Measurements from ENCODE around the gene DLD. TPM values are rescaled to one million over a fixed set of nuclear protein-coding genes. Genes with fewer than 3 reads are reported as not detected.

DLD gene
- total and polyA plus RNA-seq, 3 experiments from 2014 or later: 53.4 to 121 (median 121) TPM

Other genes starting within 250 kb of the DLD start
- gene SLC26A4, start 230.4 kb upstream of the DLD start, total RNA-seq: 1 to 10 TPM in 1 of 2 experiments, under 1 TPM in 1; 0.78 to 2.1 TPM
- not detected for gene SLC26A4, start 230.4 kb upstream of the DLD start, polyA plus RNA-seq
- 10 to 100 TPM; 42.7 to 49.3 TPM for gene CBLL1, start 147.0 kb upstream of the DLD start, total RNA-seq
- gene CBLL1, start 147.0 kb upstream of the DLD start, polyA plus RNA-seq: 89.7 TPM
- gene SLC26A3, start 88.0 kb upstream of the DLD start, total RNA-seq: not detected
- gene SLC26A3, start 88.0 kb upstream of the DLD start, polyA plus RNA-seq: not detected
- not detected for gene LAMB1, start 112.0 kb downstream of the DLD start, total RNA-seq
- 0.44 TPM for gene LAMB1, start 112.0 kb downstream of the DLD start, polyA plus RNA-seq
- gene LAMB4, start 239.2 kb downstream of the DLD start, total RNA-seq: not detected
- gene LAMB4, start 239.2 kb downstream of the DLD start, polyA plus RNA-seq: not detected